ENCODE data around the gene CRP. TPM values are rescaled to one million over a fixed set of nuclear protein-coding genes. Genes with fewer than 3 reads are reported as not detected.
"Not testable (repeated sequence)": the region's sequence is repeated elsewhere in the genome, so short reads cannot be mapped to it uniquely, and the experiment has no call there.

Gene CRP
- polyA plus RNA-seq (ENCODE audit: insufficient read length in 12 of 12) = not detected
- long read RNA-seq, donor 1 = 0 reads
- long read RNA-seq, donor 2 = 0 reads
- long read RNA-seq, donor 3 = 0 reads
- long read RNA-seq, donor 4 = 0 reads
- long read RNA-seq, donor 5 = 0 reads
- long read RNA-seq, donor 6 = 0 reads
- long read RNA-seq, donor 7 = 0 reads
- long read RNA-seq, donor 8 = 0 reads
- long read RNA-seq, donor 9 = 0 reads
- long read RNA-seq, donor 10 = 0 reads
- long read RNA-seq, donor 11 = 0 reads

- no peak for DNase-seq
These were observed at the start of gene CRP for GRCh38 chr1:159714529-159714928. TSS of gene CRP (minus strand) at chr1:159714589. CDS start at chr1:159714485, 104 bp downstream.

GRCh38 chr1:159763686-159764085, 49.3 kb upstream of the CRP start:
- DNase-seq = no peak

GRCh38 chr1:159756397-159756796, 42.0 kb upstream of the CRP start:
- DNase-seq = no peak

- no peak for DNase-seq
These were observed 41.1 kb upstream of the CRP start for GRCh38 chr1:159755451-159756007.

GRCh38 chr1:159753386-159753785, 39.0 kb upstream of the CRP start:
- no peak for DNase-seq

GRCh38 chr1:159752135-159752580, 37.8 kb upstream of the CRP start:
- DNase-seq = no peak

GRCh38 chr1:159751031-159751430, 36.6 kb upstream of the CRP start:
- no peak for DNase-seq

GRCh38 chr1:159750621-159751020, 36.2 kb upstream of the CRP start:
- no peak for DNase-seq

- DNase-seq = no peak
These were observed 35.2 kb upstream of the CRP start for GRCh38 chr1:159749630-159750029.

GRCh38 chr1:159748370-159748769, 34.0 kb upstream of the CRP start:
- no peak for DNase-seq

- DNase-seq = no peak
These were observed 32.3 kb upstream of the CRP start for GRCh38 chr1:159746666-159747065.

GRCh38 chr1:159743651-159744410, 29.4 kb upstream of the CRP start:
- no peak for DNase-seq

GRCh38 chr1:159737238-159737916, 23.0 kb upstream of the CRP start:
- no peak for DNase-seq

GRCh38 chr1:159723188-159723587, 8.8 kb upstream of the CRP start:
- DNase-seq = not testable (repeated sequence)

GRCh38 chr1:159719990-159720389, 5.6 kb upstream of the CRP start:
- no peak for DNase-seq

GRCh38 chr1:159715855-159716254, 1.5 kb upstream of the CRP start:
- no peak for DNase-seq

- DNase-seq = no peak
These were observed 2.3 kb downstream of the CRP start for GRCh38 chr1:159712080-159712479.

GRCh38 chr1:159707472-159708260, 6.7 kb downstream of the CRP start:
- no peak for DNase-seq

GRCh38 chr1:159705904-159706256, 8.5 kb downstream of the CRP start:
- no peak for DNase-seq

- no peak for DNase-seq
These were observed 9.0 kb downstream of the CRP start for GRCh38 chr1:159705251-159705903.

GRCh38 chr1:159704481-159704880, 9.9 kb downstream of the CRP start:
- no peak for DNase-seq
